ENCODE measurements around the gene ZBTB7A. TPM values are rescaled to one million over a fixed set of nuclear protein-coding genes. Genes with fewer than 3 reads are reported as not detected.

Gene ZBTB7A
- total RNA-seq, 2 experiments from 2014 or later = 46.6 TPM

DNA sequence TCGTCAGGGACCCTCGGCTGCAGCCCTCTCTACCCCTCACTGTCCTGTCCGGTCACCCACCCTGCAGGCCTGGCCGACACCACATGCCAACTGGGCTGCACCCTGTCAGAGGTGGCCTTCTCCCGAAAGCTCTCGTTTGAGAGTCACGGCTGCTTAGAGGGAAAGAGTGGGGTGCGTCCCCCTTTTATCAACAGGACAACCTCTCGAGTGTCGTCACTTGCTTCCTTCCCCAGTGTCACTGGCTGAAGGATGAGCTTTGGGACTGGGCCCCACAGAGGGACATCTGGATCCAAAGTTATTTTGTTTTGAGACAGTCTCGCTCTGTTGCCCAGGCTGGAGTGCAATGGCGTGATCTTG is 28.8 kb upstream of the ZBTB7A start:
- CTCF ChIA-PET = interaction anchor here (1.3 kb wide), 1 partner anchor 44 kb away, joined by 4 read pairs; no protein-coding TSS in a partner anchor
- TF ChIP-seq, protein P1, sequence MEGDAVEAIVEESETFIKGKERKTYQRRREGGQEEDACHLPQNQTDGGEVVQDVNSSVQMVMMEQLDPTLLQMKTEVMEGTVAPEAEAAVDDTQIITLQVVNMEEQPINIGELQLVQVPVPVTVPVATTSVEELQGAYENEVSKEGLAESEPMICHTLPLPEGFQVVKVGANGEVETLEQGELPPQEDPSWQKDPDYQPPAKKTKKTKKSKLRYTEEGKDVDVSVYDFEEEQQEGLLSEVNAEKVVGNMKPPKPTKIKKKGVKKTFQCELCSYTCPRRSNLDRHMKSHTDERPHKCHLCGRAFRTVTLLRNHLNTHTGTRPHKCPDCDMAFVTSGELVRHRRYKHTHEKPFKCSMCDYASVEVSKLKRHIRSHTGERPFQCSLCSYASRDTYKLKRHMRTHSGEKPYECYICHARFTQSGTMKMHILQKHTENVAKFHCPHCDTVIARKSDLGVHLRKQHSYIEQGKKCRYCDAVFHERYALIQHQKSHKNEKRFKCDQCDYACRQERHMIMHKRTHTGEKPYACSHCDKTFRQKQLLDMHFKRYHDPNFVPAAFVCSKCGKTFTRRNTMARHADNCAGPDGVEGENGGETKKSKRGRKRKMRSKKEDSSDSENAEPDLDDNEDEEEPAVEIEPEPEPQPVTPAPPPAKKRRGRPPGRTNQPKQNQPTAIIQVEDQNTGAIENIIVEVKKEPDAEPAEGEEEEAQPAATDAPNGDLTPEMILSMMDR (IDR thresholded peaks at IDR 0.05) = no peak
- no peak overlapping the region for H3K4me3 Mint-ChIP-seq
- no peak overlapping the region for H3K27ac Mint-ChIP-seq
- H3K4me1 Mint-ChIP-seq (ENCODE audit: low read depth) = peaks cover 6% of the 10 kb centered on the region
- DNase-seq (no peak), ATAC-seq (no peak)
- POLR2A ChIA-PET = interaction anchor here (1.5 kb wide), 1 partner anchor 9 kb away, joined by 5 read pairs; no protein-coding TSS in a partner anchor
- intact Hi-C loops (cut with micrococcal nuclease) = no loop called here
- no peaks in the 10 kb centered on the region for H3K27me3 Mint-ChIP-seq
- no peaks in the 10 kb centered on the region for H3K9me3 Mint-ChIP-seq
- peaks cover 16% of the 10 kb centered on the region for H3K36me3 Mint-ChIP-seq (ENCODE audit: low read depth)

DNA sequence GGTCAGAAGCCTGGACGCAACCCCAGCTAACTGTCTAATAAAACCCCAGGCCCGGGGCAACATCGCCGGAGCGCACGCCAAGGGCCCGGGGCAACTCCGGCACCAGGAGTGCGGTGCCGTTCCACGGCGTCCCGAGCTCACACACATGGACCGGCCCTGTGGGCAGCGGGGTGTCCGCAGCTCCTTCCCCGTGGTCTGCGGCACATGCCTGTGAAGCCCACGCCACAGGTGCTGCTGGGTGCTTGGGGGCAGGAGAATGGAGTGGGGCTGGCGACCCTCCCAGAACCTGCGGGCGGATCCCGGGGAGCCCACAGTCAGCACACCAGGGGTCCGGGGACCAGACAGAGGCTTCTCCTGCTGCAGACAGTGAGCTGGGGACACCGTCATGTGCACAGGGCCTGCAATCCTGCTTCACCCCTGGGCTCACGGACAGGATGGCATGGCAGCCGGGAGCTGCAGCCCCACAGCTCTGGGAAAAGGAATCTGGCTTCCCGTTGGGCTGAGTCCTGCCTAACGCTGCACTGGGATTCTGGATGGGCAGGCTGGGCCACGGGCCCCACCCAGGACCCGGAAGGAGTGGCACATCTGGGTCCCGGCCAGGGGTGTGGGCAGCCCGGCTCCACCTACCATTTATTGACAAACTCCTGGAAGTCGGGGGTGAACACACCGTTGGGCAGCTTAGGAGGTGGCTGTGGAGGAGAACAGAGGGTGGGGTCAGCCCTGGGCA is 28.2 kb upstream of the ZBTB7A start:
- no peak overlapping the region for H3K4me3 Mint-ChIP-seq
- peaks cover 10% of the 10 kb centered on the region for H3K4me1 Mint-ChIP-seq (ENCODE audit: low read depth)
- ATAC-seq = no peak
- CTCF ChIA-PET = interaction anchor here (1.3 kb wide), 1 partner anchor 45 kb away, joined by 4 read pairs; no protein-coding TSS in a partner anchor
- no peak for DNase-seq
- no peaks in the 10 kb centered on the region for H3K9me3 Mint-ChIP-seq
- H3K36me3 Mint-ChIP-seq (ENCODE audit: low read depth) = peaks cover 18% of the 10 kb centered on the region
- TF ChIP-seq, protein P1 (IDR thresholded peaks at IDR 0.05) = no peak
- intact Hi-C loops (cut with micrococcal nuclease) = no loop called here
- POLR2A ChIA-PET = interaction anchor here (1.5 kb wide), 2 partner anchors 10 to 14 kb away, joined by 3 to 5 read pairs; no protein-coding TSS in a partner anchor
- no peak overlapping the region for H3K27ac Mint-ChIP-seq
- no peaks in the 10 kb centered on the region for H3K27me3 Mint-ChIP-seq

DNA sequence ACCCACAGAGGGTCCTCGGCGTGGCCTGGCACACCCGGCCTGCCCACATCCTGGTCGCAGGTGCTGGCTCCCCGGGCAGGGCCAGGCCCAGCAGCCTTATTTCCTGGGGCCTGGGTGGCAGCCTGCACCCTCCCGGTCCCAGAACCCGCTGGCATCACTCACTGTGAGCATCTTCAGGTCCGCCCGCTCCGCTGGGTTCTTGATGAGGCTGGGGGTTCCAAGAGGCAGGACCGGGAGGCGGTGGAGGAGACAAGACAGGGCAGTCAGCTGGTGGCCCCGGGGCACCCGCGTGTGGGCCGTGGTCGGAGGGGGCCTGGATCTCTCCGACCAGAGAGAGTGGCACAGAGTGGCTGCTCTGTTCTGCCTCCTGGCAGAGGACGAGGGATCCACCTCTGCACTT is 27.6 kb upstream of the ZBTB7A start:
- DNase-seq = no peak
- ChIA-PET CTCF (interaction anchor here (1.0 to 1.3 kb wide), 2 partner anchors 46 kb away, joined by 3 to 4 read pairs; no protein-coding TSS in a partner anchor), POLR2A (interaction anchor here (1.5 kb wide), 1 partner anchor 15 kb away, joined by 3 read pairs; no protein-coding TSS in a partner anchor)
- intact Hi-C loops (cut with micrococcal nuclease) = no loop called here
- Mint-ChIP-seq H3K27me3 (no peaks in the 10 kb centered on the region), H3K4me3 (no peak overlapping the region), H3K27ac (no peak overlapping the region), H3K9me3 (no peaks in the 10 kb centered on the region), H3K4me1 (ENCODE audit: low read depth) (peaks cover 16% of the 10 kb centered on the region), H3K36me3 (ENCODE audit: low read depth) (peaks cover 23% of the 10 kb centered on the region)
- TF ChIP-seq, protein P1 (IDR thresholded peaks at IDR 0.05) = no peak
- ATAC-seq = no peak

DNA sequence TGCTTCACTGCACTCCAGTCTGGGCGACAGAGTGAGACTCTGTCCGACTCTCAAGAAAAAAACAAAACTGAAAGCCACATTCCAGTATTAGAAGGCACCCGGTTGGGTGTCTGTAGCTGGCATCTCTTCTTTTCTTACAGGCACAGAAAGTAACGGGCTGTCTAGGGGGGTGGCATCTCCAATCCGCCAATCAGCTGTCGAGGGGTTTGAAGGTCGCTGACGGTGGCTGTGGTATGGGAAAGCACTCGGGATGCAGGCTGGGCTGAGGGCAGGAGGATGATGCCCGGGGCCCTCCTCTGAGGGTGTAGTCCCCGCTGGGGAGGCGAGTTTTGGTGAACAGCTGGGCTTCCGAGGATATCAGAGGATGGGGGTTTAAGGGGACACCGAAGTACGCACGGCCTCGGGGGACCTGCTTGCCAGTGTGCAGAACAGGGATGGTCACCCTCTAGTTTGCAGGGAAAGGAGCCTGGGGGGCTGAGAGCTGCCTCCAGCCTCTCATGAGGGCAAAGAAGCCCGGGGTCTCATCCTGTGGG is 27.0 kb upstream of the ZBTB7A start:
- ATAC-seq (no peak), DNase-seq (no peak)
- Mint-ChIP-seq H3K36me3 (ENCODE audit: low read depth) (peaks cover 26% of the 10 kb centered on the region), H3K27ac (peak overlapping the region; percentile 58), H3K4me1 (ENCODE audit: low read depth) (peaks cover 22% of the 10 kb centered on the region), H3K4me3 (no peak overlapping the region), H3K9me3 (no peaks in the 10 kb centered on the region), H3K27me3 (no peaks in the 10 kb centered on the region)
- TF ChIP-seq, protein P1 (IDR thresholded peaks at IDR 0.05) = no peak
- CTCF ChIA-PET = interaction anchor here (1.0 kb wide), 1 partner anchor 46 kb away, joined by 3 read pairs; no protein-coding TSS in a partner anchor
- POLR2A ChIA-PET = interaction anchor here (1.5 kb wide), 1 partner anchor 16 kb away, joined by 3 read pairs; no protein-coding TSS in a partner anchor
- intact Hi-C loops (cut with micrococcal nuclease) = no loop called here

Measured in activated CD8-positive, alpha-beta T cell treated with anti-CD3 and anti-CD28 coated beads for 36 hours (primary cell).